ELR (cell line): Measurements from ENCODE around the gene RING1.
"Not testable (repeated sequence)": the region's sequence is repeated elsewhere in the genome, so short reads cannot be mapped to it uniquely, and the experiment has no call there.

ENCODE experiments used
- DNase-seq: peaks from one replicate; pipeline ENCODE4 v3.0.0-alpha.2; 2015; ENCODE audit warnings: low read depth

Gene RING1

GRCh38 chr6:33206027-33206863, 2.1 kb upstream of the RING1 start:
- peak; percentile 40 for DNase-seq

DNA sequence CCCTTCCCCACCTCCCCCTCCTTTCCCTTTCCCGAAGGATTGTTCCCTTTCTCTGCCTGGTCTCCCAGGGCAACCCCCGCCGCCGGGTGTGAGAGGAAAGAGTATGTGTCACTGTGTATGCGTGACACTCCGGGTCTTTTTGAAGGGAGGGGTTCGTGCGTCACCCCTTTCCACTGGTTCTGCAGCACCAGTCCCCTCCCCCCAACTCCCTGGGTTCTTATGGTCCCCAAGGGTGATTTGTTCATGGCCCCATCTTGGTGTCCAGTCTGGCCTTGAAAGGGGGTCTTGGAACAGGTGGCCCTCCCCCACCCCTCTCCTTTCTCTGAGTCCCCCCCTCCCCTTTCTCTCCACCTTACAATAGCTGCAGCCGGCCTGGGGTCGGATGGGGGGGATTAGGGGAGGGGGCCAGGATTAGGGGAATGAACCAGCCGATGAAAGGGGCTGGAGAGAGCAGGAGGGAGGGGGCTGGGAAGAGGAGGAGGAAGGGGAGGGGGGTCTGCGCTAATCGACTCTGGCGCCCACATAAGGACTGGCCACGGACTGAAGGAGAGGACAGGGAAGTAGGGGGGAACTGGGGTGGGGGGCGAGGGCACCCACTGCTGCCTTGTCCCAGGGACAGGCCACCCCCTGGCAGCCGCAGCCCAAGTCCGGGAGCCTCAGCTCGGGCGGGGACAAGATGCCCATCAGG, 1.3 kb upstream of the RING1 start:
- DNase-seq: peak; percentile 93

DNA sequence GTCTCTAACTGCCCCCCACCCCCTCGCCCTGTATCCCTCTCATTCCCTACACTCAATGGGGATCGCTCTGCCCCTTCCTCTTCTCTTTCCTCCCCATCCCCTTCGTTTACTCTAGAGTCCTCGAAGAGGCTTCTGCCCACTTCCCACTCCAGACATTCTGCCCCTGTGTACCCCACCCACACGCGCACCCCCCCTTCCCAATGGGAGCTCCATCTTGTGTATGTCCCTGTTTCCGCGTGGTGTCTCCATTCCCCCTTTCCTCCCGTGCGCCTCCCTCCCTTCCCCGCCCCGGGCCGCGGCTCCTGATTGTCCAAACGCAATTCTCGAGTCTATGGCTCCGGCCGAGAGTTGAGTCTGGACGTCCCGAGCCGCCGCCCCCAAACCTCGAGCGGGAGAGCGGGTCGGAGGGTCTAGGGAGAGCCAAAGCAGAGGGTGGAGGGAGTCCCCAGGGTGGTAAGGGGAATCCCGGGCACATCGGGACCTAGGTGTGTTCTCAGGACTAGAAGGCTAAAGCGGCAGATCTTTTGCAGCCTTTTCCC, 679 bp upstream of the RING1 start:
- peak; percentile 79 for DNase-seq

DNA sequence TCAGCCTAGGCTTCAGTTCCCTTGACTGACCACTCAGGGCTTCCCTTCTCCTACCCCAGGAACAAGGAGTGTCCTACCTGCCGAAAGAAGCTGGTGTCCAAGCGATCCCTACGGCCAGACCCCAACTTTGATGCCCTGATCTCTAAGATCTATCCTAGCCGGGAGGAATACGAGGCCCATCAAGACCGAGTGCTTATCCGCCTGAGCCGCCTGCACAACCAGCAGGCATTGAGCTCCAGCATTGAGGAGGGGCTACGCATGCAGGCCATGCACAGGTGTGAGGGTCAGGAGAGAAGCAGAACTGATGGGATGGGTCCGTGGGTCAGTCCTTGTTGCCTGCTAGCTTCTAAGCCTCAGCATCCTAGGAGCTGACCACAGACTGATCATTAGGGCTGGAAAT, 1.6 kb downstream of the RING1 start:
- DNase-seq: no peak

DNA sequence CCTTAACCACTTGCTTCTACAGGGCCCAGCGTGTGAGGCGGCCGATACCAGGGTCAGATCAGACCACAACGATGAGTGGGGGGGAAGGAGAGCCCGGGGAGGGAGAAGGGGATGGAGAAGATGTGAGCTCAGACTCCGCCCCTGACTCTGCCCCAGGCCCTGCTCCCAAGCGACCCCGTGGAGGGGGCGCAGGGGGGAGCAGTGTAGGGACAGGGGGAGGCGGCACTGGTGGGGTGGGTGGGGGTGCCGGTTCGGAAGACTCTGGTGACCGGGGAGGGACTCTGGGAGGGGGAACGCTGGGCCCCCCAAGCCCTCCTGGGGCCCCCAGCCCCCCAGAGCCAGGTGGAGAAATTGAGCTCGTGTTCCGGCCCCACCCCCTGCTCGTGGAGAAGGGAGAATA, 2.8 kb downstream of the RING1 start:
- no peak for DNase-seq

DNA sequence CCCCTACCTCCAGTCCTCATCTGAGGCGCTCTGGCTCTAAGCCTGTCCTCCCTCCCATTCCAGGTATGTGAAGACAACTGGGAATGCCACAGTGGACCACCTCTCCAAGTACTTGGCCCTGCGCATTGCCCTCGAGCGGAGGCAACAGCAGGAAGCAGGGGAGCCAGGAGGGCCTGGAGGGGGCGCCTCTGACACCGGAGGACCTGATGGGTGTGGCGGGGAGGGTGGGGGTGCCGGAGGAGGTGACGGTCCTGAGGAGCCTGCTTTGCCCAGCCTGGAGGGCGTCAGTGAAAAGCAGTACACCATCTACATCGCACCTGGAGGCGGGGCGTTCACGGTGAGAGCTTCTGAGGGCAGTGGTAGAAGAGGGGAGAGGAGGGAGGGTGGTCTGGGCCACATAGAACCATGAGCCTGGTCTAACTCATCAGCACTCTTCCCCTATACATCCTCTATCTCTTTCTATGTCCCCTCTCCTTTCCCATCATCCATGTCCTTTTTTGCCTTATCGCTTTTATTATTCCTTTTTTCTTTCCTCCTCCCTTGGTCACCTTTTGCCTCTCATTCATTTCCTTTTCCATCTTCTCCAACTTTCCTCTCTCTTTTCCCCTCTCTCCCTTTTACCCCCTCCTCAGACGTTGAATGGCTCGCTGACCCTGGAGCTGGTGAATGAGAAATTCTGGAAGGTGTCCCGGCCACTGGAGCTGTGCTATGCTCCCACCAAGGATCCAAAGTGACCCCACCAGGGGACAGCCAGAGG, 3.5 kb downstream of the RING1 start:
- DNase-seq: no peak

- DNase-seq: no peak
Observed at GRCh38 chr6:33212857-33213165, 4.5 kb downstream of the RING1 start.

DNA sequence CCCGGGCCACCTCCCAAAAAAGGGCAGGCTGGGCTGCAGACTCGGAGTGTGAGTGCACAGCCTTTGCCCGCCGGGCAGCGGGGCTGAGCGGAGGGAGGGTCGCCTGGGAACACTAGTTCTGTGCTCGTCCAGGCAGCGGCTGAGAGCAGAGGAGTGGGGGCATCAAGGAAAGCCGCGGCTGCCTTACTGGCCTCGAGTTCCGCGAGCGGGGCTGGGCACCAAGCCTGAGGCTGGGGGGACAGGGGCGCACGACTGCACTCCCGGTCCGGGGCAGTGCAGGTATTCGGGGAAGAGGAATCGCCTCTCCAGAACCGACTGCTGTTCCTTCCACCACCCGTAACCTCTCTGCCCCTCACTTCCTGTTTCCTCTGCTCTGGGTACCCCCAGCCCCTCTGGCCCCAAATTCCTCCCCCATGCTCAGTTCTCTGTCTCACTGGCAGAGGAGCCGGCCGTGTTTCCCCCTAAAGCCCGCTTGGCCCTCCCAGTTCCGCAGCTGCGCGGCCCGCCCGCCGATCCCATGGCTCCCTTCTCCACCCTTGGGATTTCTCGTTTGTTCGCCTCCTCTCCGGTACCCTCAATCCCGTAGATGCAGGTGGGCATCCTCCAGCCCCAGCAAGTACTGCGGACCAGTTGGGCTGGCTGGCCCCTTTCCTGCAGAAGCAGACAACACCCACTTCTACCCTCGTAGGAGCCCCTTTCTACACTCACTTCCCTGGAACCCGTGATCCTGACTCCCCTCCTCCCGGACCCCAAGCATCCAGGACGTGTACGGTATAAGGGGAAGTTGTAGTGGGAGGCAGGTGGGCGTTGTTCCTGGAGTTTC, 5.1 kb downstream of the RING1 start:
- peak; percentile 35 for DNase-seq

DNA sequence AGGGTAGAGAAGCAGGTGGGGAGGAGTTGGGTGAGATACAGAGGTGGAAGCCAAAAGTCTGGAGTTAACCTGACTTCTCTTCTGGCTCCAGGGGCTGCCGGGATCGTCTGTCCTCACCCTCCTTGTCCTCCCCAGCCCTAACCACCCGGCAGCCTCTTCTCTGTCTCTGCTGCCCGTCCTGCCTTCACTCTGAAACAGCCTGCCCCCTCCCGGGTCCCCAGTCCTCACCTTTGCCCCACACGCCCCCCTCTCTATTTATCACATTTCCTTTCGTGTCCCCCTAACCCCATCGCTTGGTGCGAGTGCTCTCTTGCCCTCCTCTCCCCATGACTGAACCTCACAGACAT, 5.7 kb downstream of the RING1 start:
- no peak for DNase-seq

GRCh38 chr6:33215271-33216116, 7.2 kb downstream of the RING1 start:
- DNase-seq: no peak

GRCh38 chr6:33216117-33216649, 7.9 kb downstream of the RING1 start:
- no peak for DNase-seq

DNA sequence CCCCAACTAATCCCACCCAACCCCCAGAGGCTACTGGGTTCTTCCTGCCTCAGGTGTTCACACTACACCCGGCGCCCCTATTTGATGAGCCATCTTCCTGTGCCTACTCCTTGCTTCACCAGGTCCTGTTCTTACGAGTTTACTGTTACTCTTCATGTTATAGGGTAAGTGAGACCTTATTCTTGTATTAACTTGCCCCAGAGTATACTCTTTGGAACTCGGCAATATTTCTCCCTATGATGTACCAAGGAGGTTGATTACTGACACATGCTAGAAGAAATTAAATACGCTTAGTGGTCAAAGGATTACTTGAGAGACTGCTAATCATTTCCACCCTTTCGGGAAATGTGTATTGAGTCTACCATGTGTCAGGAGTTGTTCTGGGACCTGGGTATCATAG, 8.9 kb downstream of the RING1 start:
- no peak for DNase-seq

DNA sequence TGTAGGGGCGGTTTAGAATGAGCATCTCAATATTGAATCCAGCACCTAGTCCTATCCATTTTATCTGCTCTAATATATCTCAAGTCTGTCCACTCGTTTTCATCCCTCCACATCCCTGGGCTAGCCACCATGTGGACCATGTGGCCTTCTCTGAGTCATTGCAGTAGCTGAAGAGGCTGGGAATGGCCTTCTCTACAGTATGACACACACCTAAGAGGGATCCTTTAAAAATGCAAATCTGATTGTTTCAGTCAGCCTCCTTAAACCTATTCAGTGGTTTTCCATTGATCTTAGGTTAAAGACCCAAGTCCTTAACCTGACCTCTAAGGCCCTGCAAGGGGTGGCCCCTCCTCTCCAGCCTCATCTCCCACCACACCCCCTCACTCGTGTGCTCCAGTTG, 9.4 kb downstream of the RING1 start:
- DNase-seq: peak; percentile 48

GRCh38 chr6:33226503-33227120, 18.3 kb downstream of the RING1 start:
- DNase-seq: not testable (repeated sequence)

DNA sequence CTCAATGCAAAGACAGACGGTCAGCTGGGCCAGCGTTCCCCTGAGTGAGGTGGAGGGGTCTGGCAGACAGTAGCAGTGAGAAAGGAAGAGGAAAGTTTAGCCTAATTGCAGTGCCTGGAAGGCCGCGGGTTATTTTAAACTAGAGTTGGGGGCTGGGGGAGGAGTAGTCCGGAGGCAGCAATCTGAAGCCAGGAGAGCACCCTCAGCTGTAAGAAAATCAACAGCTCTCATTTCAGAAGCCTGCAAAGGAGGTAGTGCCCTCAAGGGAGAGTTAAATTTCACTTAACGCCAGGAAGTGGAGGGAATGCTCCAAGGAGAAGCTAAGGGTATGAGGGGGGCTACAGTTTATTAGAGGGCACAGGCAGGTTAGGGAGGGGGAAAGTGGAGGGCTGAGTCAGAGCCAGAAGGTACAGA, 26.9 kb downstream of the RING1 start:
- no peak for DNase-seq

DNA sequence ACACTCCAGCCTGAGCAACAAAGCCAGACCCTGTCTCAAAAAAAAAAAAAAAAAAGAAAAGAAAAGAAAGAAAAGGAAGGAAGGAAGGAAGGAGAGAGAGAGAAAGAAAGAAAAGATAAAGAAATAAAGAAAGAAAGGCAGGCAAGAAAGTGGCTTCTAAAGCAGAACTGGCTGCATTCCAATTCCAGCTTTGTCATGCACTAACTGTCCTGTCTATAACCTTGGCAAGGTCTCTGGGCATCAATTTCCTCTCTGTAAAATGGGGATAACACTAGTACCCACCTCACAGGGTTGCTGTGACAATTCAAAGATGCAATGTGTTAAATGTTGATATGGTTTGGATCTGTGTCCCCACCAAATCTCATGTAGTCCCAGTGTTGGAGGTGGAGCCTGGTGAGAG, 28.0 kb downstream of the RING1 start:
- DNase-seq: no peak

GRCh38 chr6:33236852-33237251, 28.6 kb downstream of the RING1 start:
- no peak for DNase-seq

- no peak for DNase-seq
Observed at GRCh38 chr6:33237741-33238140, 29.4 kb downstream of the RING1 start.

DNA sequence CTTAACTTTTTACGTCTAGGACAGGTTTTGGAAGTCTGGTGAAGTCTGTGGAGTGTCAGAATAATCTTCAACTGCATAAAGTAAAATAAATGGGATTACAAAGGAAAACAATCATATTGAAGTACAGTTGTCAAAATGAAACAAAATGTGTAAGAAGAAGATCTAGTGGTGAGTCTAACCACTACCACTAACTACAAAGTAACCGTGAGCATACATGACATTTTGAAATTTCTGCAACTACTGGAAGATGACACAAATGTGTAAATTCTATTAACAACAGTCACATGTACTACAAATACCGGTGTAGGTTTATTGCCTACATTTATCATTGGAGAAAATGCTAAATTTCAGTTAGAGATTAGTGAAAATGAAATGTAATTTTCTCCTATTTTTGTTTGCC, 33.7 kb downstream of the RING1 start:
- DNase-seq: no peak

DNA sequence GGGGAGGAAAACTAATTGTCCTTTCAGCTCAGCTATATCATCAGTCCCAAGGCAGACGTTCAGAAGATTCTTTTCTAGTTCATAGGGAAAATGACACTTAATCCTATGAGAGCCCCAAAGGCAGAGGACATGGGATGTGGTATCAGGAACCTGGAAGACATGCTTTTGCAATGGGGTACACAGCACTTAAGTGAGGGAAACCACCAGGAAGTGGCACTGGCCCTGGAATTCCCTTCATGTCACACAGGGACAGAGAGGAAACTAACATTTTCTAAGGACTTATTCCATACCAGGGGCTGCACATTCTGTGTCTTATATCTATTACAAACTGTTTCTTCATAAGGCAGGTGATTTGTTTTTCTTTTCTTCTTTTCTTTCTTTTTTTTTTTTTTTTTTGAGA, 35.2 kb downstream of the RING1 start:
- no peak for DNase-seq
